Osteoblast (primary cell): Measurements from ENCODE around the gene LEFTY2. TPM values are rescaled to one million over a fixed set of nuclear protein-coding genes. Genes with fewer than 3 reads are reported as not detected.
"Not testable (repeated sequence)": the region's sequence is repeated elsewhere in the genome, so short reads cannot be mapped to it uniquely, and the experiment has no call there.

Experiments used
- DNase-seq: peaks from one replicate; pipeline ENCODE4 v3.0.0; 2011; ENCODE audit warnings: low spot score, mixed read lengths; ENCODE audit not compliant: insufficient read length; ENCODE audit errors: missing footprints
- H2AFZ ChIP-seq: 2 replicates; pipeline ENCODE4 v1.6.0; 2011; ENCODE audit warnings: mild to moderate bottlenecking, low read length
- H3K27ac ChIP-seq: 2 replicates; pipeline ENCODE4 v1.5.1; 2011; ENCODE audit warnings: mild to moderate bottlenecking, low read depth, low read length, moderate library complexity
- H3K27me3 ChIP-seq: 2 replicates; pipeline ENCODE4 v1.6.0; 2012; ENCODE audit warnings: mild to moderate bottlenecking, control low read depth, inconsistent platforms, low read length, moderate library complexity; ENCODE audit not compliant: insufficient read depth
- H3K36me3 ChIP-seq: 2 replicates; pipeline ENCODE4 v1.5.1; 2011; ENCODE audit warnings: mild to moderate bottlenecking, low read length, control low read depth, moderate library complexity; ENCODE audit not compliant: insufficient read depth
- H3K4me1 ChIP-seq: 2 replicates; pipeline ENCODE4 v1.5.1; 2011; ENCODE audit warnings: mild to moderate bottlenecking, low read length, control low read depth, moderate library complexity; ENCODE audit not compliant: insufficient read depth
- H3K4me2 ChIP-seq: 2 replicates; pipeline ENCODE4 v1.6.0; 2011; ENCODE audit warnings: mild to moderate bottlenecking, low read length; ENCODE audit not compliant: insufficient read depth
- H3K4me3 ChIP-seq: fragments of 200-600 bp; sonication (generic); 3 replicates; pipeline ENCODE4 v1.5.1; 2012; ENCODE audit warnings: mild to moderate bottlenecking, low read length, inconsistent platforms; ENCODE audit not compliant: insufficient read depth
- H3K79me2 ChIP-seq: 2 replicates; pipeline ENCODE4 v1.6.0; 2012; ENCODE audit warnings: mild to moderate bottlenecking, low read length, control low read depth, inconsistent platforms; ENCODE audit not compliant: insufficient read depth
- H3K9me3 ChIP-seq: 2 replicates; pipeline ENCODE4 v1.5.1; 2011; ENCODE audit warnings: low read depth, low read length, control low read depth
- H4K20me1 ChIP-seq: 2 replicates; pipeline ENCODE4 v1.6.0; 2012; ENCODE audit warnings: mild to moderate bottlenecking, low read length, control low read depth; ENCODE audit not compliant: insufficient read depth
- total RNA-seq: library from RNA; depleted of rRNA; stranded (reverse); fragments of >200 nt; gene quantifications from 2 replicates; pipeline ENCODE4 v1.2.3, GENCODE V29; 2012
- TF ChIP-seq, protein P1 (sequence below): IDR thresholded peaks from 2 replicates; pipeline ENCODE4 v1.5.1; 2011; ENCODE audit warnings: mild to moderate bottlenecking, low read depth, low read length, moderate library complexity; ENCODE audit errors: extremely low read depth

The LEFTY2 gene
- total RNA-seq, 1 donor = not detected

DNA sequence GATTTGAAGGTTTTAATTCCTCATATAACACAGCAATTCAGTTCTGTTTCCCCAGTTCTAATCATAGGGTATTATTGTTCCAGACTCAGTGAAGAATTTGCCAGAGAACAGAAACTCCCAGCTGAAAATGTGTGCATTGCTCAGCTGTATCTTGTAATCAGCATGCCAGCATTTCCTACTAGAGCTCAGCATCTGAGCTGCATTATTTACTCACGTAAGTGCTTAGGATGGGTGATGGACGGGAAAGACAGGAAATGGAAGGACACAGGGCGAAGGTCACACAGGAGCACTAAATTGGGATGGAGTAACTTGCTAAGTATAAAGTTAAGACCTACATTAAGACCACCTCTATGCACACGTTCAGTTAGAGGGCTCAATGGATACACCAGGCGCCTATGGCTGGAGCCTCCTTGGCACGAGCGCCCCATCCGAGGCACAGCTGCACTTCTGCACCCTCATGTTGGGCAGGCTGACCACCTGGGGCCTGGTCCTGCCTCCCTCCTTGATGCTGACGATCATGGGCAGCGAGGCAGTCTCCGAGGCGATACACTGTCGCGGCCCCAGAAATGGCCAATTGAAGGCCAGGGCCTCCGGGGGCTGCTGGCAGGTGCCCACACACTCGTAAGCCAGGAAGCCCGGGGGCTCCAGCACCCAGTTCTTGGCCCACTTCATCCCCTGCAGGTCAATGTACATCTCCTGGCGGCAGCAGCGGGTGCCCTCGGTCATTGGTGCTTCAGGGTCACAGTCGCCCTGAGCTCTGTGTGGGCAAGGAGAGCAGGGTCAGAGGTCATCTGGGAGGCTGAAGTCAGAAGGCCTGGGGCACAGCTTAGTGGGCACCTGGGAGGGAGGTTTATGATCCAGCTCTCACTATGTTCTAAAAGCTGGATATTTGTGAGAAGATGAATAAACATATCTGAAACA, 3.7 kb downstream of the LEFTY2 start:
- Histone ChIP-seq H3K79me2 (no peaks in the 10 kb centered on the region), H3K27ac (no peak overlapping the region), H4K20me1 (no peaks in the 10 kb centered on the region), H2AFZ (peak overlapping the region; percentile 68), H3K4me1 (no peaks in the 10 kb centered on the region), H3K9me3 (no peaks in the 10 kb centered on the region), H3K27me3 (no peaks in the 10 kb centered on the region), H3K4me3 (no peak overlapping the region), H3K4me2 (no peak overlapping the region), H3K36me3 (no peaks in the 10 kb centered on the region)
- TF ChIP-seq, protein P1, sequence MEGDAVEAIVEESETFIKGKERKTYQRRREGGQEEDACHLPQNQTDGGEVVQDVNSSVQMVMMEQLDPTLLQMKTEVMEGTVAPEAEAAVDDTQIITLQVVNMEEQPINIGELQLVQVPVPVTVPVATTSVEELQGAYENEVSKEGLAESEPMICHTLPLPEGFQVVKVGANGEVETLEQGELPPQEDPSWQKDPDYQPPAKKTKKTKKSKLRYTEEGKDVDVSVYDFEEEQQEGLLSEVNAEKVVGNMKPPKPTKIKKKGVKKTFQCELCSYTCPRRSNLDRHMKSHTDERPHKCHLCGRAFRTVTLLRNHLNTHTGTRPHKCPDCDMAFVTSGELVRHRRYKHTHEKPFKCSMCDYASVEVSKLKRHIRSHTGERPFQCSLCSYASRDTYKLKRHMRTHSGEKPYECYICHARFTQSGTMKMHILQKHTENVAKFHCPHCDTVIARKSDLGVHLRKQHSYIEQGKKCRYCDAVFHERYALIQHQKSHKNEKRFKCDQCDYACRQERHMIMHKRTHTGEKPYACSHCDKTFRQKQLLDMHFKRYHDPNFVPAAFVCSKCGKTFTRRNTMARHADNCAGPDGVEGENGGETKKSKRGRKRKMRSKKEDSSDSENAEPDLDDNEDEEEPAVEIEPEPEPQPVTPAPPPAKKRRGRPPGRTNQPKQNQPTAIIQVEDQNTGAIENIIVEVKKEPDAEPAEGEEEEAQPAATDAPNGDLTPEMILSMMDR = no peak
- DNase-seq = peak; percentile 81

DNA sequence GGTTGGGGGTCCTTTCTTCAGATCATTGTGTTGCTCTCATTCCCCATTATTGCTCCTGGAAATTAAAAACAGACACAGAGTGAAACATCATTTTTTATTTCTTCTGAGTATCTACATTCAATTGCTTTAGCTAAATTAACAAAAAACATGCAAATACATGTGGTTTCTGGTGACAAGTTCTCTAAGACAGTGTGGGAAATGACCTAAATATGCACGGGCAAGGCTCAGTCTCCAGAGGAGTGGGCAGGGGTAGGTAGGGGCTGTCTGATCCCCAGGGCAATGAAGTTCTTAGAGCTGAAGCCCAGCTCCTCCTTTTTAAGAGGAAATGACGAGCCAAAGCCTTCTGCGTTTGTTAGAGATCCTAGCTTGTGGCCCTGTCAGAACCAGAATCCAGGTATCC, 4.5 kb downstream of the LEFTY2 start:
- TF ChIP-seq, protein P1 = no peak
- peak overlapping the region; percentile 68 for H2AFZ ChIP-seq
- H3K4me2 ChIP-seq = no peak overlapping the region
- H3K4me3 ChIP-seq = no peak overlapping the region
- no peaks in the 10 kb centered on the region for H3K27me3 ChIP-seq
- H3K27ac ChIP-seq = no peak overlapping the region
- H3K36me3 ChIP-seq = no peaks in the 10 kb centered on the region
- DNase-seq = no peak
- H4K20me1 ChIP-seq = no peaks in the 10 kb centered on the region
- H3K79me2 ChIP-seq = no peaks in the 10 kb centered on the region
- H3K9me3 ChIP-seq = no peaks in the 10 kb centered on the region
- no peaks in the 10 kb centered on the region for H3K4me1 ChIP-seq

DNA sequence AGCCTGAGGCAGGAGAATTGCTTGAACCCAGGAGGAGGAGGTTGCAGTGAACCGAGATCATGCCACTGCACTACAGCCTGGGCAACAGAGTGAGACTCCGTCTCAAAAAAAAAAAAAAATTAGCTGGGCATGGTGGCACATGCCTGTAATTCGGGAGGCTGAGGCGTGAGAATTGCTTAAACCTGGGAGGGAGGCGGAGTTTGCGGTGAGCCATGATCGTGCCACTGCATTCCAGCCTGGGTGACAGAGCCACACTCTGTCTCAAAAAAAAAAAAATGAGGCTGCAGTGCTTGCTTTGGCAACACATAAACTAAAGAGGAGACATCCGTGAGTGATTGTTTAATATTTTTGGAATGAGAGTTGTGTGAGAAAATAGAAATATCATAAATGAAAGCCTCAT, 4.9 kb downstream of the LEFTY2 start:
- DNase-seq, H3K4me1 ChIP-seq, H3K79me2 ChIP-seq, H3K4me2 ChIP-seq, H2AFZ ChIP-seq, H3K27ac ChIP-seq, H3K27me3 ChIP-seq, H3K9me3 ChIP-seq, H3K36me3 ChIP-seq, H3K4me3 ChIP-seq, H4K20me1 ChIP-seq: not testable (repeated sequence)

DNA sequence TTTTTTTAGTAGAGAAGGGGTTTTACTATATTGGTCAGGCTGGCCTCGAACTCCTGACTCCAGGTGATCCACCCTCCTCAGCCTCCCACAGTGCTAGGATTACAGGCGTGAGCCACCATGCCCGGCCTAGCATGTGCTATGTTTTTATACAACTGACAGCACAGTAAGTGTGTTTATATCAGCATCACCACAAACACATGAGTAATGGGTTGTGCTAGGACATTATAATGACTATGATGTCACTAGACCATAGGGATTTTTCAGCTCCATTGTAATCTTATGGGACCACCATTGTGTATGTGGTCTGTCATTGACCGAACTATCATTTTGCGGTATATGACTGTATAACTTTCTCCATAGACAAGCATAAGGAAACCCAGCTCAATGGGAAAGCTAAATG, 6.3 kb downstream of the LEFTY2 start:
- Histone ChIP-seq H3K4me2 (no peak overlapping the region), H3K27me3 (no peaks in the 10 kb centered on the region), H3K36me3 (no peaks in the 10 kb centered on the region), H3K4me1 (no peaks in the 10 kb centered on the region), H3K79me2 (no peaks in the 10 kb centered on the region), H3K27ac (no peak overlapping the region), H2AFZ (no peak overlapping the region), H3K4me3 (no peak overlapping the region), H4K20me1 (no peaks in the 10 kb centered on the region), H3K9me3 (no peaks in the 10 kb centered on the region)
- no peak for DNase-seq
- TF ChIP-seq, protein P1 = no peak
